HG03520 (cell line): Measurements from ENCODE around the gene SPDYE17.
"Not testable (repeated sequence)": the region's sequence is repeated elsewhere in the genome, so short reads cannot be mapped to it uniquely, and the experiment has no call there.

Source experiments
- ATAC-seq: cut with Tn5 transposase; IDR thresholded peaks from one replicate; pipeline ENCODE4 v1.9.1; 2021; ENCODE audit warnings: mild to moderate bottlenecking, moderate library complexity; ENCODE audit not compliant: unreplicated experiment

The SPDYE17 gene

DNA sequence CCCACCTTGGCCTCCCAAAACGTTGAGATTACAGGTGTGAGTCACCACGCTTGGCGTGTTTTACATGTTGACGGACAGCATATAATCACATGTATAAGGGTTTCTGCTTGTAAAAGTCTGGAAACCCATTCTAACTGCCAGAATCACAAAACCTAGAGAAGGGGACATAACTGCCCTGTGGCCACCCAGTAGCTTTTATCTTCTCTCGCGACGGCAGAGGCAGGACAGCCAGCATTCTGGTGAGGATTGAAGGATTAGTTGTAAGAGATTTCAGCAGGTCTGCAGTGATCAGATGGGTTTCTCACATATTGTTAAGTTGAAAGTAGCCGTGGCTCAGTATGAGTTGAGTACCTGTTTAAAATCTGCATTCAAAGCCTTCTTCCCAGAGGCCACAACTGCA, 59.8 kb downstream of the SPDYE17 start:
- not testable (repeated sequence) for ATAC-seq
